Adipocyte (in vitro differentiated cells): ENCODE measurements around the gene CCDC12.
A peak's percentile ranks its signal among the peaks of the same experiment; 100 is the strongest.

Experiments
- DNase-seq: peaks from one replicate; pipeline ENCODE4 v3.0.0-alpha.2; 2015; ENCODE audit warnings: low read depth
- H3K27me3 ChIP-seq: replicated peaks from 2 replicates; pipeline ENCODE4 v1.7.0; 2013; ENCODE audit warnings: mild to moderate bottlenecking, low read length, moderate library complexity; ENCODE audit not compliant: control insufficient read depth, insufficient read depth
- H3K36me3 ChIP-seq: 2 replicates; pipeline ENCODE4 v1.7.0; 2013; ENCODE audit warnings: low read length, mild to moderate bottlenecking, moderate library complexity; ENCODE audit not compliant: control insufficient read depth, insufficient read depth, severe bottlenecking
- H3K4me1 ChIP-seq: 2 replicates; pipeline ENCODE4 v1.7.0; 2013; ENCODE audit warnings: mild to moderate bottlenecking, low read length, moderate library complexity; ENCODE audit not compliant: control insufficient read depth, insufficient read depth
- H3K4me3 ChIP-seq: 2 replicates; pipeline ENCODE4 v1.7.0; 2013; ENCODE audit warnings: mild to moderate bottlenecking, low read length, moderate library complexity
- H3K9ac ChIP-seq: 2 replicates; pipeline ENCODE4 v1.7.0; 2013; ENCODE audit warnings: mild to moderate bottlenecking, low read length, moderate library complexity
- H3K9me3 ChIP-seq: 2 replicates; pipeline ENCODE4 v1.7.0; 2013; ENCODE audit warnings: mild to moderate bottlenecking, low read length, moderate library complexity; ENCODE audit not compliant: control insufficient read depth

The CCDC12 gene

DNA sequence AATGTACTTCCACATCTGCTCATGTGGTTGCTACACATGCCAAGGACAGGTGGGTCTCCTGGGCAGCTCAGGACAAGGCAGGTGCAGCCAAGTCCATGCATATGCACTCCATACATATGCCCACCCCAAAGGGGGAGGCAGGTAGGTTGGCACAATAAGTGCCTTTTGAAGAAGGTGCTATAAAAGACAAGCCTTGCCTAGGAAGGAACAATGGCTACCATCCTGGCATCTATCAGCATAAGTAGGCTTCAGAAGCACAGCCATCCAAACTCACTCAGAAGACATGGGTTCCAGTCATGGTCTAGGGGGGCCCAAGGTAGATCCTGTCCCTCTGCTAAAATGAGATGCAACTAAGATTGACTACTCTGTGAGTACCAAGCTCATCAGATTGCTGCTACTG is 37.5 kb upstream of the CCDC12 start:
- H3K36me3 ChIP-seq: peaks cover 40% of the 10 kb centered on the region
- H3K9ac ChIP-seq: no peak overlapping the region
- no peak for DNase-seq
- H3K27me3 ChIP-seq: no peaks in the 10 kb centered on the region
- H3K4me1 ChIP-seq: peaks cover 19% of the 10 kb centered on the region
- H3K9me3 ChIP-seq: no peaks in the 10 kb centered on the region
- H3K4me3 ChIP-seq: no peak overlapping the region

DNA sequence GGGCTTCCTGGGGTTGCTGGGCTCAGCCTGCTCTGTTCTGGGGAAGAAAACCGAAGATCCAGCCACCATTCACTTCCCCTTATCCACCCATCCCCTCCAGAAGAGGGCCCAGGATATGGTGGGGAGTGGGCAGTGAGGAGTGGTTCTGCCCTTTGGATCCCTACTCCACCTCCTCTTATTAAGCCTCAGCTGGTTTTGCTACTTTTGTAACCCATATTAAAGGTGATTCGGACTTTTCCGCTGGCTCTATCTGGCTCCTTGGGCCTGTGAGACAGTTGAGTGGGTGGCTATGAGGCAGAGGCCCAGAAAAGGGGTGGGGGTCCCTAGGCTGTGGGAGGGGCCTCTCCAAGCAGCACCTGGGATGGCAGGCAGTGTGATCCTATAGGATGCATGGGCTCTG is 36.7 kb upstream of the CCDC12 start:
- no peak for DNase-seq
- Histone ChIP-seq H3K4me1 (peaks cover 19% of the 10 kb centered on the region), H3K27me3 (no peaks in the 10 kb centered on the region), H3K4me3 (no peak overlapping the region), H3K9ac (no peak overlapping the region), H3K9me3 (no peaks in the 10 kb centered on the region), H3K36me3 (peaks cover 32% of the 10 kb centered on the region)

DNA sequence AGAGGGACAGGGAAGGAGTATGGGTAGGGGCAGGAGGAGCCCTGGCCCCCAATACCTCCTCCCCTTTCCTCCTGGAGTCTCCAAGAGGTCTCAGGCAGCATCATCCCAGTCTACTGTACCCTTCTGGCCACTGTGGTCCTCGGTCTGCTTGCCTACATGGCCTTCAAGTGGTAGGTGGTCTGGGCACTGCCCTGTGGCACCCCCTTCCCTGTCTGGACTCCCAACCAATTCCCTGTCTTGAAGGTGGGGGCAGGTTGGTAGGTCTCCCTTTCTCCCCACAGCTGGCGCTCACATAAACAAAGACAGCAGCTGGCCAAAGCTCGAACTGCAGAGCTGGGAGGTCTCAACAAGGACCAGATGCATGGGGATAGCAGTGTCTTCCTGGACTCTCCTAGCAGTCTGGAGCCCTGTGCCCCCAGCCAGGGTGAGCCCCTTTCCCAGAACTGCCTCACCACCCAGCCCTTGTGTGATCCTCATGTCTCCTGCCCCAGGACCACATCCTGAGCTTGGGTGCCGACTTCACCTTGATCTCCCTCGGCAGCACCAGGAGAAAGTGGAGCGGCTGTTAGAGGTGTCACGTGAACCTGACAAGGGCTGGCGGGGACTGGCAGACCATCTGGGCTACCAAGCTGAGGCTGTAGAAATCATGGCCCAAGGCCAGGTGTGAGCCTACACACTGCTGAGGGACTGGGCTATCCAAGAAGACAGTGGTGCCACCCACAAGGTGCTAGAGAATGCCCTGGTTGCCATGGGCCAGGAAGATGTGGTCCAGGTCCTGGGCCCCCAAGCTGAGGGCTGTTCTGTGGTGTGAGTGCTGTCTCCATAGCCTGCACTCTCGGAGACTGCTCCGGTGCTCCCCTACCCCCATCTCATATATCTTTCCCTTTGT is 36.0 kb upstream of the CCDC12 start:
- Histone ChIP-seq H3K36me3 (peaks cover 26% of the 10 kb centered on the region), H3K4me1 (peaks cover 19% of the 10 kb centered on the region), H3K27me3 (no peaks in the 10 kb centered on the region), H3K9me3 (no peaks in the 10 kb centered on the region), H3K9ac (no peak overlapping the region), H3K4me3 (no peak overlapping the region)
- DNase-seq: no peak

DNA sequence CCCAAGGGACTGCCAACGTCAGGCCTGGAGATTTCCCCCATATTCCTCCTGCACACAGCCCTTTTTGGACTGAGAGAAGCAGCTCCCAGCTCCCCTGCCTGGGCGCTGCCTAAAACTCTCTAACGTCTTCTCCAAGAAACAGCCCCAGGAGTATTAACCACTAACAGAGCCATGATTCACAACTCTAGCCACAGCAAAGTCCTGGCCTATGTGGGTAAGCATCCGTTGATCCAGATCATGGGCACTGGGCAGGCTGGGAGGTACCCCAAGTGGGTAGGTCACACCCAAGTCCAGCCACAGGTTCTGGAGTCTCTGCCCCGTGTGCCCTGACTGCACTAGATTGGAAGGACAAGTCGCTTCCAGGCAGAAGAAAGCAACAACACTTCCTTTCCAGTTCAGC is 34.8 kb upstream of the CCDC12 start:
- no peak for DNase-seq
- Histone ChIP-seq H3K9me3 (no peaks in the 10 kb centered on the region), H3K9ac (no peak overlapping the region), H3K4me3 (no peak overlapping the region), H3K36me3 (peaks cover 14% of the 10 kb centered on the region), H3K4me1 (peaks cover 11% of the 10 kb centered on the region), H3K27me3 (no peaks in the 10 kb centered on the region)

DNA sequence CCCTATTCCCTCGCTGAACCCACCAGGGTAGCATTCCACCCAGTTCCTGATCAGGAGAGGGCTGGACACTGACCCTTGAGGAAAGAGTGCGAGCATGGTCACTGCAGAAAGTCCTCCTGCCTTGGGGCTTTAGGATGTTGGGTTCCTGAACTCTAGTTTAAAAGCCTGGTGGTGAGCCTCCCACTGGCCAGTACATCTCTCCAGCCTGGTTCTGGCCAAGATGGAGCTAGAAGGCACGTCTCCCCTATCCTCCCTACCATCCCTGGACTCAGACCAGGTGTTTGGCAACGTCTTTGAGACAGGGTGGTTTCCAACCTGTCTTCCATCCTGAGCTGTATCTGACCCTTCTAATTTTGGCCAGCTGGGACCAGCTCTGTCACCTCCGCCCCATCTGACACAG is 34.4 kb upstream of the CCDC12 start:
- no peak for DNase-seq
- Histone ChIP-seq H3K4me1 (peaks cover 9% of the 10 kb centered on the region), H3K36me3 (peaks cover 10% of the 10 kb centered on the region), H3K27me3 (no peaks in the 10 kb centered on the region), H3K9ac (no peak overlapping the region), H3K9me3 (no peaks in the 10 kb centered on the region), H3K4me3 (no peak overlapping the region)

DNA sequence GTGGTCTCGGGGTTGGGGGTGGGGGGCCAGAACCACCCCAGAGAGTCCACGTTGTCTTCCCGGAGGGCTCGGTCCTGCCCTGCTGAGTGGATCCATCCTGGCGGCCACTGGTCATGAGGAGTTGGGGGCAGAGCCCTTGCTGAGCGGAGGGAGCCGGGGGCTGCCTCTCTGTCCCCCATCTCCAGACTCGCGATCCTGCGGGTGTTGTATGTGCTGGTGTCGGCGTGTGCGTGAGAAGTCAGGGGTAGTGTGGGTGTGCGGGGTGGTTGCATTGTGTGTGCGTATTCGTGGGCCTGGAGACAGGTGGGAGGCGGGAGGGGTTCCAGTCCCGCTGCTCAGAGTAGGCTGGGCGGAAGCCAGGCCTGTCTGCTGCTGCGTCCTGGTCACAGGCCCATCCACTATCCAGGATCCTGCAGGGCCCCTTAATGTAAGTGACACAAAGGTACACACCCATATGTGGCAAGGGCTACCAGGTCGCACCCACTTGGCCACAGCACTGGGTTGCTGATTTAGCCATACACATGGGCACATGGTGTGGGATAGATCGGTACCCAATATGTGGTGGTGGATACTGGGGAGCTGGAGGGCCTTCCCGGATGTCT is 33.7 kb upstream of the CCDC12 start:
- no peak for DNase-seq
- no peaks in the 10 kb centered on the region for H3K27me3 ChIP-seq
- H3K4me3 ChIP-seq: peak overlapping the region; percentile 78

DNA sequence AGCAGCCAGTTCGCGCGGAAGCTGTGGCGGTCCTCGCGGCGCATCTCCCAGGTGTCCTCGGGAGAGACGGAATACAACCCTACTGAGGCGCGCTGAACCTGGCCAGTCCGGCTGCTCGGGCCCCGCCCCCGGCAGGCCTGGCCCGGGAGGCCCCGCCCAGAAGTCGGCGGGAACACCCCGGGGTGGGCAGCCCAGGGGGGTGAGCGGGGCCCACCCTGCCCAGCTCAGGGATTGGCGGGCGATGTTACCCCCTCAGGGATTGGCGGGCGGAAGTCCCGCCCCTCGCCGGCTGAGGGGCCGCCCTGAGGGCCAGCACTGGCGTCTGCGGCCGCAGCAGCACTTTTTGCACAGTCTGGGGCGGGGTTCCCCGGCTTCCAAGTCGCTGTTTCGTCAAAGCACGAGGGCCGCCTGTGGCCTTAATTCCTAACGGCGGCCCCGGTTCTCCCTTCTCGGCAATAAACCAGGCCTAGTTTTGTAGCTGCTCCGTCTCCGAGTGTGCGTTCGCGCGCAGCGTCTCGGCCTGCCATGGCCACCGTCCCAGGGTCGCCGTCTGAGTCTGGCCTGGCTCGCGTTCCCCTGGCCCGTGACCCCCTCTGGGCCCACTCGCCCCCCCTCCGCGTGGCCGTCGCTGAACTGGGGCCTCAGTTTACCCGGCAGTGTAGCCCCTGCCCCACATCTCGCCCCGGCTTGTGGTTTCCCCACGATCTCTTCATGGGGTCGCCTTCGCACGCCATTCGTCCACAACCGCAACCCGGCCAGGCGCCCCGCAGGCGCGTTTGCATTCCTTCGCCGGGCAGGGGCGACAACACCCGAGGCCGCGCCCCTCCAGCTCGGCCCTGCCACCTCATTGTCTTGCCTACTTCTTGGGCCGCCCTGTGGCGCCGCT is 32.9 kb upstream of the CCDC12 start:
- Histone ChIP-seq H3K27me3 (no peaks in the 10 kb centered on the region), H3K4me3 (peak overlapping the region; percentile 78), H3K4me1 (peaks cover 9% of the 10 kb centered on the region), H3K9ac (peak overlapping the region; percentile 92), H3K36me3 (peaks cover 7% of the 10 kb centered on the region), H3K9me3 (no peaks in the 10 kb centered on the region)
- peak; percentile 95 for DNase-seq

More for the DNA sequence above, 33.7 kb upstream of the CCDC12 start:
- Histone ChIP-seq H3K4me1 (peaks cover 9% of the 10 kb centered on the region), H3K9me3 (no peaks in the 10 kb centered on the region), H3K9ac (peak overlapping the region; percentile 92), H3K36me3 (peaks cover 7% of the 10 kb centered on the region)

DNA sequence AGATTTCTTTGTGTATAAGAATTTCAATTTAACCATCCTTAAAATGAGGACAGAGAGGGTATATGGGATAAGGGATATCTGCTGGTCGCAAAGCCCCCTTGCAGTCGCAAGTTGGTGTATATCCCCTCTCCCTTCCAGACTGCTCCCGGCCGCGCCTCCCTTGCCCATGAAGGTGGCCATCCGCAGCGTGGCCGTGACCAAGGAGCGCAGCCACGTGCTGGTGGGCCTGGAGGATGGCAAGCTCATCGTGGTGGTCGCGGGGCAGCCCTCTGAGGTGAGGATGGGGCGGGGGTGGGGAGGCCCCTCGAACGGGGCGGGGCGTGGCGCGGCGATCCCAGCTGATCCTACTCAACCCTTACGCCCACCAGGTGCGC is 32.3 kb upstream of the CCDC12 start:
- no peaks in the 10 kb centered on the region for H3K9me3 ChIP-seq
- no peak for DNase-seq
- no peaks in the 10 kb centered on the region for H3K27me3 ChIP-seq
- peaks cover 9% of the 10 kb centered on the region for H3K4me1 ChIP-seq
- no peak overlapping the region for H3K9ac ChIP-seq
- H3K36me3 ChIP-seq: peaks cover 2% of the 10 kb centered on the region
- H3K4me3 ChIP-seq: peak overlapping the region; percentile 78

DNA sequence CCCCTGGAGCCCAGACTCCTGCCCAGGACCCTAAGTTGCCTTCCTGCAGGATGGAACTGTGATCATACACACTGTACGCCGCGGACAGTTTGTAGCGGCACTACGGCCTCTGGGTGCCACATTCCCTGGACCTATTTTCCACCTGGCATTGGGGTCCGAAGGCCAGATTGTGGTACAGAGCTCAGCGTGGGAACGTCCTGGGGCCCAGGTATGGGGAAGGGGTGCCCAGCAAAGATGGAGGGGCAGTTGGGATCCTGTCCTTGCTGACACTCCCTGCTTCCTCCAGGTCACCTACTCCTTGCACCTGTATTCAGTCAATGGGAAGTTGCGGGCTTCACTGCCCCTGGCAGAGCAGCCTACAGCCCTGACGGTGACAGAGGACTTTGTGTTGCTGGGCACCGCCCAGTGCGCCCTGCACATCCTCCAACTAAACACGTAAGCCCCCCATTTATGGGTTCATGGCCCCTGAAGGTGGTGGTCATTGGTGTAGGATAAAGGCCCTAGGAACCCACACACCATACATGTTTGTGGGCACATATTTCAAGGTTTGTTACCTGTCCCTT is 31.8 kb upstream of the CCDC12 start:
- no peak overlapping the region for H3K4me3 ChIP-seq
- DNase-seq: no peak
- H3K36me3 ChIP-seq: no peaks in the 10 kb centered on the region
- H3K4me1 ChIP-seq: peaks cover 9% of the 10 kb centered on the region
- H3K27me3 ChIP-seq: no peaks in the 10 kb centered on the region
- H3K9ac ChIP-seq: no peak overlapping the region
- H3K9me3 ChIP-seq: no peaks in the 10 kb centered on the region

DNA sequence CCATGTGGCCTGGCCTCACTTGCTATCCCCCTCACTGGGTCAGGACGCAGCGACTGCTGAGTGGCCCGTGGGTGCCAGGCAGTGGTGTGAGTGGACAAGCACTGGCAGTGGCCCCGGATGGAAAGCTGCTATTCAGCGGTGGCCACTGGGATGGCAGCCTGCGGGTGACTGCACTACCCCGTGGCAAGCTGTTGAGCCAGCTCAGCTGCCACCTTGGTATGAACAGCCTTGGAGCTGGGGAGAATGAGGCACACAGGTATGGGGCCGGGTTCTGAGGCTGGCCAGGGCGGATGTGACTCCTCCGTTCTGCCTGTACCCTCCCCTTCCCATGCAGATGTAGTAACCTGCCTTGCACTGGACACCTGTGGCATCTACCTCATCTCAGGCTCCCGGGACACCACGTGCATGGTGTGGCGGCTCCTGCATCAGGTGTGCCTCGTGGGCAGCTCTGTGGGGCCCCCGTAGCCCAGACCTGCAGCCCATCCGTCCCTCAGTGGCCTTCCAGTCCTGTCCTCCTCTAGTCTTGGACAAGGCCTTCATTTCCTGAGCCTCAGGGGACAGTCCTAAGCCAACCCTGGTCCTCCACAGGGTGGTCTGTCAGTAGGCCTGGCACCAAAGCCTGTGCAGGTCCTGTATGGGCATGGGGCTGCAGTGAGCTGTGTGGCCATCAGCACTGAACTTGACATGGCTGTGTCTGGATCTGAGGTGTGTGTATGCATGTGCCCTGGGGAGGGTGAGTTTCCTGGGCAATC is 31.1 kb upstream of the CCDC12 start:
- no peak for DNase-seq

More for the DNA sequence above, 31.1 kb upstream of the CCDC12 start:
- Histone ChIP-seq H3K9me3 (no peaks in the 10 kb centered on the region), H3K36me3 (no peaks in the 10 kb centered on the region), H3K27me3 (no peaks in the 10 kb centered on the region), H3K4me3 (no peak overlapping the region), H3K9ac (no peak overlapping the region), H3K4me1 (peaks cover 9% of the 10 kb centered on the region)
